NB4 (cell line): ENCODE measurements around the gene SPATA2.

ENCODE experiments used
- CTCF ChIP-seq: IDR thresholded peaks from one replicate; pipeline ENCODE4 v1.5.1; 2012; ENCODE audit warnings: low read depth, low read length
- MAX ChIP-seq: IDR thresholded peaks from 2 replicates; pipeline ENCODE4 v1.6.1; 2011; ENCODE audit warnings: low read depth, low read length
- MYC ChIP-seq: IDR thresholded peaks from 2 replicates; pipeline ENCODE4 v1.6.1; 2011; ENCODE audit warnings: low read depth, low read length
- POLR2A ChIP-seq: IDR thresholded peaks from 2 replicates; pipeline ENCODE4 v1.6.1; 2011; ENCODE audit warnings: mild to moderate bottlenecking; ENCODE audit not compliant: insufficient read length; ENCODE audit errors: extremely low read depth

GRCh38 chr20:49889935-49890333 is 25.4 kb downstream of the SPATA2 start:
- TF ChIP-seq CTCF = no peak
- no peak for TF ChIP-seq POLR2A
- no peak for TF ChIP-seq MAX
- no peak for TF ChIP-seq MYC
